K562 (cell line): ENCODE data around the gene CCDC106. TPM values are rescaled to one million over a fixed set of nuclear protein-coding genes. Genes with fewer than 3 reads are reported as not detected.

Experiments used
- ARID3B ChIP-seq: fragments of 250-450 bp; sonication (Bioruptor Pico); IDR thresholded peaks from 2 replicates; pipeline ENCODE4 v1.4.0; 2020; ENCODE audit warnings: borderline replicate concordance
- BMI1 ChIP-seq: fragments of 150-350 bp; IDR thresholded peaks from 2 replicates; pipeline ENCODE4 v1.6.1; 2014; ENCODE audit warnings: low read length
- CHCHD3 ChIP-seq: fragments of 250-450 bp; sonication (Bioruptor Pico); IDR thresholded peaks from 2 replicates; pipeline ENCODE4 v2.1.2; 2022; ENCODE audit warnings: mild to moderate bottlenecking
- GATAD2A ChIP-seq: fragments of 450-650 bp; IDR thresholded peaks from 2 replicates; pipeline ENCODE4 v1.6.1; 2017
- JUND ChIP-seq, 2 experiments: IDR thresholded peaks; 2 replicates in 1 of 2; 3 replicates in 1 of 2; pipeline ENCODE4 v1.6.1; 2011; ENCODE audit warnings: borderline replicate concordance in 2 of 2, low read depth in 2 of 2, low read length in 2 of 2, improper control_type of control experiment in 1 of 2, missing biosample characterization in 1 of 2, missing genetic modification characterization in 1 of 2, missing genetic modification reagents in 1 of 2
- MCM5 ChIP-seq: fragments of 450-650 bp; IDR thresholded peaks from 2 replicates; pipeline ENCODE4 v1.6.1; 2016; ENCODE audit warnings: low read depth
- MITF ChIP-seq: IDR thresholded peaks from 2 replicates; pipeline ENCODE4 v1.6.1; 2014; ENCODE audit warnings: antibody characterized with exemption
- NONO ChIP-seq, 2 experiments: fragments of 200-400 bp in 1 of 2; fragments of 450-650 bp in 1 of 2; formaldehyde crosslinking in 1 of 2; IDR thresholded peaks; 2 replicates each; pipeline ENCODE4 v1.6.1; 2017; ENCODE audit warnings: low read depth in 2 of 2, mild to moderate bottlenecking in 2 of 2, moderate library complexity in 2 of 2, low read length in 1 of 2
- SRSF9 ChIP-seq: fragments of 200-400 bp; formaldehyde crosslinking; IDR thresholded peaks from 2 replicates; pipeline ENCODE4 v1.6.1; 2017; ENCODE audit warnings: low read depth, low read length, borderline replicate concordance
- TCFL5 ChIP-seq: fragments of 250-450 bp; sonication (Bioruptor Pico); conservative IDR thresholded peaks from 2 replicates; pipeline ENCODE4 v1.6.1; 2021; ENCODE audit warnings: mild to moderate bottlenecking, moderate library complexity, matching md5 sums
- XRCC4 ChIP-seq: IDR thresholded peaks from one replicate; pipeline ENCODE4 v1.6.1; 2011; ENCODE audit not compliant: insufficient read depth, insufficient read length; ENCODE audit errors: extremely low read depth
- ZBTB40 ChIP-seq, 2 experiments: fragments of 450-650 bp in 1 of 2; sonication (generic) in 1 of 2; formaldehyde crosslinking in 1 of 2; IDR thresholded peaks; 2 replicates each; pipeline versions ENCODE4 v1.7.1 to v1.9.0; 2016 to 2022; ENCODE audit warnings: inconsistent platforms in 1 of 2, mild to moderate bottlenecking in 1 of 2, missing genetic modification reagents in 1 of 2
- ZBTB7A ChIP-seq: IDR thresholded peaks from 2 replicates; pipeline ENCODE4 v1.6.1; 2011; ENCODE audit warnings: low read depth, mild to moderate bottlenecking, low read length, moderate library complexity, borderline replicate concordance; ENCODE audit not compliant: control insufficient read depth
- ZEB2 ChIP-seq: fragments of 450-650 bp; IDR thresholded peaks from 2 replicates; pipeline ENCODE4 v1.6.1; 2016
- ZNF41 ChIP-seq: fragments of 250-450 bp; sonication (Bioruptor Pico); conservative IDR thresholded peaks from 2 replicates; pipeline ENCODE4 v1.4.0; 2020; ENCODE audit warnings: mild to moderate bottlenecking
- polyA plus RNA-seq, 8 experiments: library from polyadenylated mRNA; depleted of rRNA in 4 of 8; stranded (reverse) in 5 of 8; unstranded in 3 of 8; fragments of >200 nt; fragmentation: Nextera tagmentation in 2 of 8; fragmentation: Illumina TruSeq in 1 of 8; extraction: Ambion mirVana in 2 of 8; extraction: Trizol in 1 of 8; gene quantifications; 2 replicates each; pipeline versions ENCODE4 v1.2.1 to v1.2.3, GENCODE V29; 2011 to 2014; ENCODE audit warnings: inconsistent platforms in 1 of 8, missing spikeins in 1 of 8
- total RNA-seq, 7 experiments: library from RNA; depleted of rRNA in 6 of 7; stranded (reverse); fragments of >200 nt in 6 of 7; fragmentation: Illumina TruSeq in 2 of 7; extraction: Trizol in 2 of 7; gene quantifications; 2 replicates each; pipeline versions ENCODE4 v1.2.1 to v1.2.3, GENCODE V29; 2011 to 2021; ENCODE audit warnings: low replicate concordance in 1 of 7

Gene CCDC106
- total and polyA plus RNA-seq, 9 of the 15 experiments (the other 6 are each of a cell fraction or from before 2014, with no cell fraction given), result 0.10 to 27.5 (median 15.0) TPM; not detected in 1

GRCh38 chr19:55654868-55655647 is 7.0 kb downstream of the CCDC106 start, which contains the start of gene U2AF2 (continued):
- TF ChIP-seq ZNF41 (CRISPR knock-in tag) (no peak), XRCC4 (no peak), TCFL5 (CRISPR knock-in tag) (no peak), BMI1 (no peak), ZEB2 (no peak), JUND (IDR thresholded peaks at IDR 0.05; ENCODE audit: borderline replicate concordance, low read depth, low read length) (no peak), JUND (tag; IDR thresholded peaks at IDR 0.05; ENCODE audit: borderline replicate concordance, low read depth, low read length) (no peak), CHCHD3 (CRISPR knock-in tag) (no peak), SRSF9 (no peak), GATAD2A (peak; percentile 84), ZBTB40 (IDR thresholded peaks at IDR 0.05) (peak; percentile 93), ZBTB40 (CRISPR knock-in tag; IDR thresholded peaks at IDR 0.05) (no peak), ZBTB7A (peak; percentile 25; the same call in 1 of the 2 replicates), MCM5 (no peak), NONO (IDR thresholded peaks at IDR 0.05; ENCODE audit: low read depth in 2 of 2, low read length in 1 of 2) (peak in 1 of 2 experiments; percentile 65; a peak in 1 of 4 replicates), MITF (0 out of 2 replicates have a peak, but pooled peaks have one; percentile 50), ARID3B (CRISPR knock-in tag) (no peak)
